Pulmonary artery endothelial cell (primary cell): ENCODE data around the gene RTTN. TPM values are rescaled to one million over a fixed set of nuclear protein-coding genes. Genes with fewer than 3 reads are reported as not detected.
"Not testable (repeated sequence)": the region's sequence is repeated elsewhere in the genome, so short reads cannot be mapped to it uniquely, and the experiment has no call there.

Experiments
- DNase-seq: peaks from one replicate; pipeline ENCODE4 v3.0.0-alpha.2; 2011; ENCODE audit warnings: low read depth, low spot score
- total RNA-seq: library from RNA; depleted of rRNA; stranded (reverse); fragments of >200 nt; gene quantifications from 2 replicates; pipeline ENCODE4 v1.2.3, GENCODE V29; 2014

Gene RTTN
- total RNA-seq, 1 donor from 2014 or later, result 10.6 TPM

DNA sequence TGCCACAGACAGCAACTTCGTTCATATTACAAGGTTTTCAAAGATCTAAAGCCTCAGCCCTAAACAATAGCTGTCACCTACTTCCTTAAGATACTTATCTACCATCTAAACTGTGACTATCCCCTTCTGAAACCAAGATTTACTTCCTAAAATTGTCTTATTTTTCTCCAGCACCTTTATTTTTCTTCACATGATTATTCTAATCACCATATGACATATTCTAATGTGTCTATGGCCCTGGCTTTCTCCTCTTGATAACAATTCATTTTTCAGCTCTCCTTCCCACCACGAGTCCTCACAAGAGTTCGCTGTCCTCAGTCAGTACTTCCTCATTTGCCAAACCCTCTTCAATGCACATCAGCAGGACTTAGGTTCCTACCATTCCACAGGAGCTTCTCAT, 53.9 kb downstream of the RTTN start:
- no peak for DNase-seq

DNA sequence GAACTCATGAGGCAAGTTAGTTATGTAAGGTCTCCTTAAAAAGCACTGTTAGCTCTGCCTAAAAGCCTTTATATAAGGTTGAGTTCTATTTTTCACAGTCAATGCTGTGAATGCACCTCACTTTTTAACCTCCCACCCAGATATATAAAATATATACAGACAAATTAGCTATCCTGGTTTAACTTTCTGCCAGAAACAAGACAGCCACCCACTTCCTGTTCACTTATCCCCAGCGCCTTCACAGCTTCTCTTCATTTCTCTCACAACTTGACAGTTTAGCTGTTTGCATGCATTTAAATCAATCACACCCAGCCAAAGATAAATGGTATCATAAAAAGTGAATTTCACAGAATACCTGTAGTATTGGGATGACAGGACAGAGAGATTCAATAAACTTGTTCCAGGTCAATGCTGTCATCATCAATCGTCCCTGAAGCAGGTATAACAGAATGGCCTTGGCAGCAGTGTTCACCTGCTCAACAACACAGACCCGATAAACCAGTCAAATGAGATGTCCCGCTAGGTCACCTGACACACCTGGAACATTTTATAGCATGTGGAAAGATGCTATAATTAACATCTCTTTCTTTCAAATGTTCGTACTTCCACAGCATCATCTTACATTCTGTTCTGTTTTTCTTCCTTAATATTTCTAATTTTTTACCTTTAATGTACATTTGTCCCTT, 55.7 kb downstream of the RTTN start:
- no peak for DNase-seq

DNA sequence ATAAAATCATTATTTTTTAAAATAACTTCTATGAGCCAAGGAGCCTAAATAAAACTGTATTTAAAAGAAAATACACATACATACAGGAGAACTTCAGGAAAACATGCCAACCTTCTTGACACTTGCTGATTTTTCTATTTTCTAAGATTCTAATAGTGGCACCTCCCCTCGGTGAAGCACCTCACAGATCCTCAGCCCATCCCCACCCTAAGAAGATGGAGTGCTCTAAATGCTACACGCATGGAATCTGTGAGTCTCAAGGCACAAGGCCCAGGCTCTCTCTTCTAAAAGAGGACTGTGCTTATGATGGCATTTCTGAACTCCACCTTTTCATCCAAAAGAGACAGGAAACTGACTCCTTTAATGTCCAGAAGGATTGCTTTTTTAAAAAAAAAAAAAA, 56.3 kb downstream of the RTTN start:
- DNase-seq, result no peak

DNA sequence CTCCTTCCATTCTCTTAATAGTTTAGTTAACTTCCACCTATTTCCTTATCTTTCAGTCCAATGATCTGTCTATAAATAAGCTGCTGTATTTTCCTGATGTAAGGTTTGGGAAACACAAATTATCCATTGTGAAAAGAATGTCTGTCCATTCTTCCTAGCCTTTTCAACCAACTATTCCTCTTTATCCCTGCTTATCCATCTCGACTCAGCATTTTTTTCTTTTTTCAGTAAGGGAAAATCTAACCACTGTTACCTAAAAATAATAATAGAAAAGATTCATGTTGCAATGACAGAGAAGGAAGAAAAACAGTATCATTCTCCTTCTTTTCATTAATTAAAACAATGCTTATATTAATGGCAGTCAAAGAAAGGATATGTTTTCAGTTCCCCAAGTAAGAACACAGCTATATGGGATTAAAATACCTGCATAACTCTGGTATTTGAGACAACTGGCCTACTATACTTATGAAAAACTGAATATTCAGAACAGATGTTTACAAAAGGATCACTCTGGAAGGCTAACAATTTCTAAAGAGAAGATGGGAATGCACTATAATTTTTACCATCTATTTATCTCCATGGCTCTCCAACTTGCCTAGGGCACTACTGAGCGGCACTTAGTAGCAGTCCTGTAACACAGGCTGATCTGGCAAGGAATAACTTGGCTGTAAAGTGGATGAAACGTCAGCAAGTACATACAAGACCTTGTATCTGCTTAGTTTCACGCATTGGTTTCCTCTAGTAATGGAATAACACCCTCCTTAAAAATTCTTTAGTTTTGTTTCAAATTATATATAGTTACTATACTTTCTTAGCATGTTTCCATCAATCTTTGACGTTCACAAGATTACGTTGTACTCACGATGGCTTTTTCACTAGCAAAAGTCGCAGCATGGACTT, 57.2 kb downstream of the RTTN start:
- DNase-seq, result no peak

DNA sequence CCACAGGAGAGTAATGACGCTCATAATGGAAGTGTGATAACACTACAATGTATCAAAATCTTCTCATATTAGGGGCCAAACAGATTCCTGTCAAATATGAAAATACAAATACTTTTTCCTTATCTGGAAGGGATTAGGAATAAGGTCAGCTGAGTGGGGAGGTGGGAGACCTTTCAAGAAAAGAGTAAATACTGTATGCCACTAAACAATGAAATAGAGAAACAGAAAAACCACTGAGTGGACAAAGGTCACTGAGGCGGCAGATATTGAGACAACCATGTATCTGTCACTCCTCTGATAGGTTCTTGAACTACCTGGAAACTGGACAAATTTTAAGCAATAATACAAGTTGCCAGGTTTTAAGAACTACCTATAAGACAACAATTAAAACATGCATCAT, 59.3 kb downstream of the RTTN start:
- DNase-seq, result no peak

DNA sequence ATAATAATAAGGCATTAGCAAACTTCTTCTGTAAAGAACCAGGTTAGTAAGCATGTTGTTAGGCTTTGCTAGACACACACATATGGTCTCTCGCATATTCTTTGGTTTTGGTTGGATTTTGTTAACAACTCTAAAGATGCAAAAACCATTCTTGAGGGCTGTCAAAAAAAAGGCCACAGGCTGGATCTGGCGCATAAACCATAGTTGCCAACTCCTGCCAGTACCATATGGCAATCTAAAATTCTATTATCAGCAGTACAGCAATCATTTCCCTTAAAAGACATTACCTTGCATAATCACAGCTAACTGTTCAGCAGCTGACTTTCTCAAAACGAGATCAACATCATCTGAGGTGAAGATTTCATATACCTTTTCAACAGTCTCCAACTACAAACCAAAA, 63.5 kb downstream of the RTTN start:
- no peak for DNase-seq

DNA sequence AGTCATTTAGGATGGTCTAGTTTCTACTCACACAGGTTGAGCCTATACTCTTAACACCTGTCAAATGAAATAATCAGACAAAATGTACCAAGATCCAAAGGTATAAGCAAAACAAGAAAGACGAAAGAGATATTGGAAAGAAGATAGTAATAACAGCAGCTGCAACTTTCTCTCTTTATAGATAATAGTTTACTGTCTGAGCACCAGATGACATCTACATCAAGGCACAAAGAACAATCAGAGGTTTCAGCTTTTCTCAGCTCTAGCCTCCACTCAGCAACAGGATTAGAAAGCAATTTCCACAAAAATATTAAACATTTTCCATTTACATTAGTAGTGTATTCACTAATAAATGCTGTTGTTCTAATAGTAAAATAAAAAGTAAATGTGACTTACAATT, 66.3 kb downstream of the RTTN start:
- DNase-seq, result no peak

DNA sequence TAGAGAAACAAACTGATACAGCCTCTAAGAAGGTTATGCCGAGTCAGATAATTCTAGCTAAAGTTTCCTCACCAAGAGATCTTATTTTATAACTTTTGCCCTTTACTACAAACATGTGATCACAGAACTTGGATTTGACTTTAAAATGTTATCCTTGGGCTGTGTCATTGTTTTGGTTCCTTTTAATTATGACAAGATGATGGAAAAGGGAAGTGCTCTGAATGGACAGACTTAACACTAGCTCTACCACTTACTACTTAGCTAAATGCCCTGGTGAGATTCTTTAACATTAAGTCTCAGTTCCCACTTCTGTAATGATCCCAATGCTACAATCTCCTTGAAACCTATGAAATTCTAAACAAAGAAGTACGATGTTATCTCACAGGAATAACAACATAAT, 69.9 kb downstream of the RTTN start:
- DNase-seq, result no peak

DNA sequence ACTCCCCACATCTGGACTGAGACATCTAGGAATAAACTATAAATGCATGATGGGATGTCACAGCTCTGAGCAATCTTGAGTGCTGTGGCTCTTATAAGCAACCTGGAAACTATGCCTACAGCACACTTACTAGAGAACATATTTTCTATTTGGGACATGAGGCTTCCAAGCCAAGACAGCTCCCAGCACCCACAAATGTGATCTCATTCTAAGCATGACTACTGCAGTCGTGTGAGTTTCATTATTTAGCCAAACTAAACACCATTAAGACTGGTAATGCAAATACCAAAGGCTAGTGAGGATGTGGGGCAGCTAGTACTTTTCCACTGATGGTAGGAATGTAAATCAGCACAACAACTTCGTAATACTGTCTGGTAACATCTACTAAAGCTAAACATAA, 72.5 kb downstream of the RTTN start:
- DNase-seq, result no peak

DNA sequence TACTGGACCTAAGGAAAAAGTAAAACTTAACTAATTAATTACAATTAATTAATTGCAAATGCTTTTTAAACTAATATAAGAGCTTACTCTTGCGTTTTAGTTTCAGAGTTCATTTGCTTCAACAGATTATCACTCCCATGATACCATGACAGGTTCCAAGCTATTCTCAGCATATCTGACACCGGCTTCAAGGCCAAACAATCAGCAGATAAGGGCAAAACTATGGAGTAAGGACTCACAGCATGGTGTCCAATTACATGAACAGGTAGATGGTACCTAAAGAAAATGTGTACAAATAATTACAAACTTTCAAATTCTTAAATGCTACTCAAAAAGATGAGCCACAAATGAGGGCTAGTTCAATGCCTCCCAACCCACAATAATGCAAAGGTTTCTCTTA, 77.2 kb downstream of the RTTN start:
- no peak for DNase-seq

DNA sequence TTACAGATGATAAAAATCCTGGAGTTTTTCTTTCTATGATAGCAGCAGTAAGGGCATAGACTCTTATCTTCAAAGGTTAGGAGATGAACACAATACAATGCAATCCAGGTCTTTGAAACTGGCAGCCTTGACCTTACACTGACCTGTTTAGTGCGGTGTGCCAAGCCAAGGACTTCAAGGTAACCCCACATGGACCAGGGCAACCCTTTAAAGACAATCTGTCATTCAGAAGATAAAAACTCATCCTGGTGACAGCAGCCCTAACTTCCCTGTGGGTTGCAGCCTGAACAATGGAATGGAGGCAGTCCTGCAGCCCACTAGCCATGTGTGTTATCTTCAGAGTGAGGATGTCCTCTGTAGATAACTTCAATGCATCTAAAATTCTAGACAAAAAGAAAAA, 78.1 kb downstream of the RTTN start:
- no peak for DNase-seq

DNA sequence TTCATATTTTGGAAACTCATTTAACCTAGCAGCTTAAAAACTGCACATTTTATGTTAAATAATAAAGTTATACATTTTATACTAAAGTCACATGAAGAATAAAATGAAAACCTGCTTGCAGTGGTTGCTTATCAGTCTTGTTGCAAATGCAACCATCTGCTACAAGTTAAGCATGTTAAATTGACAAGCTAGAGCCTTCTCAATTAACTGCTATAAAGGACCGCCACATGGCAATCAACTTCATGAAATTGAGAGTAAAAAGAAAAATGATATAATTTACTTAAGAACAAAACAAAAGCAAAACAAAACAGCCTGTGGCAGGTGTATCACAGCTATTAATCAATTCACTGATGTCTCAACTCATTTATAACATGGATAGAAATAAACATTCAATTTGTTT, 78.7 kb downstream of the RTTN start:
- DNase-seq, result no peak

DNA sequence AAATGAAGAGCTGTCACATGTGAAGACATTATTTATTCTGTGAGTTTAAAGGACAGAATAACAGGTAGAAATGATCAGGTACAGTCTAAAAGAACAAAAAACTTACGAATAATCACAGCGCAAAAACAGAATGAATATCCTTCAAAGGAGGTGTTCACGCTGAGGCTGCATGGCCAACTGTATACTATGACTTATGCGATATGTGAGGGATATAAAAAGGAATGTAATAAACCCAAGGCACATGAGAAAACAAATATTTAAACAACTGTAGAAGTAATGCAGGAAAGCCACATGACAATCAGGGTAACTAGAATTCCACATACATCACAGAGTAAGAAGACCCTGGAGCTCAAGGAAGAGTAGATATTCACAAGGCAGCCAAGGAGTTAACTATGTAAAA, 81.3 kb downstream of the RTTN start:
- DNase-seq, result no peak

DNA sequence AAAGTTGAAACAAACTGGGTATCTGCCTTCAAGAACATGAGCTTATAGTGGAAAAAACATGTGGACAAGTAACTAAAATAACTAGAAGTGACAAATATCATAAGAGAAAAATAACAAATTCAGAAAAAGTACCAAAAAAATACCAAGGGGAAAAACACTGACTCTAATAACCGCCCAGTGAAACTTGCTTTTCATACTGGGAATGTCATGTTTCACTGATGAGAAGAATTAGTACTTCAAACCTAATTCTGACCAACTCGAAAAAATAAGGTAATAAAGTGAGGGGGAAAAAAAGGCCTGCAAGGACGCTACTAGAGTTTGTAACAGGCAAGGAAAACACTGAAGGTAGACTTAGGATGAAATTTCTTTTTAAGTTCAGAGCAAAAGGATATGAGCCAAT, 83.6 kb downstream of the RTTN start:
- no peak for DNase-seq

DNA sequence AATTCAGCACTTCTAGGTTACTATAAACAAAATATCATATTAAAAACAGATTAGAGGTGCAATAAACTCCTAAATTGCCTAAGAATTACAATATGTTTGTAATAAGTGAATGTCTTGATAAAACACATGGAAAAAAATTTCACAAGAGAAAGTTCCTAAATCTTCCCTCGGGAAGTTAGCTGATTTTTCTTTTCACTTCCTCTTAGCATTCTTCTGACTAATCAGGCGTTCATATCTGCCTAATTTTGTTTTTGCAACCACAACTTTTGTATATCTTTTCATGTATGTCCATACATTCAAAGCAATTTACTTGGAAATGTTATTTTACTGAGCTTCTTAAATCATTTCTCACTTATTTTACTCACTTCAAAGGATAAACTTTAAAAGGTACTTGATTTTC, 88.5 kb downstream of the RTTN start:
- DNase-seq, result no peak

DNA sequence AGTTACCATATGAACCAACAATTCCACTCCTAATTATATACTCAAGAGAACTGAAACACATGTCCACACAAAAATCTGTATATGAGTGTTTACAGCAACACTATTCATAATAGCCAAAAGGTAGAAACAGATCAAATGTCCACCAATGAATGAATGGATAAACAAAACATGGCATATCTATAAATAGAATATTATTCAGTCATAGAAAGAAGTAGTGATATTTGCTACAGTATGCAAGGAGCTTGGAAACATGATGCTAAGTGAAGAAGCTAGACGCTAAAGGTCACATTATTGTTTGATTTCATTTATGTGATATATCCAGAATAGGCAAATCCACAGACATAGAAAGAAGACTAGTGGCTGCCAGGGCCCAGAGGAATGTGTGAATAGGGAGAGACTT, 92.0 kb downstream of the RTTN start:
- no peak for DNase-seq

DNA sequence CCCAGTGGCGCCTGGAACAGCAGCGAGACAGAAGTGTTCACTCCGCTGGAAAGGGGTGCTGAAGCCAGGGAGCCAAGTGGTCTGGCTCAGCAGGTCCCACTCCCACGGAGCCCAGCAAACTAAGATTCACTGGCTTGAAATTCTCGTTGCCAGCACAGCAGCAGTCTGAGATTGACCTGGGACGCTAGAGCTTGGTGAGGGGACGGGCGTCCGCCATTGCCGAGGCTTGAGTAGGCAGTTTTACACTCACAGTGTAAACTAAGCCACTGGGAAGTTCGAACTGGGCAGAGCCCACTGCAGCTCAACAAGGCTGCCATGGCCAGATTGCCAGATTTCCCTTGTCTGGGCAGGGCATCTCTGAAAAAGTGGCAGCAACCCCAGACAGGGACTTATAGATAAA, 94.8 kb downstream of the RTTN start:
- no peak for DNase-seq

DNA sequence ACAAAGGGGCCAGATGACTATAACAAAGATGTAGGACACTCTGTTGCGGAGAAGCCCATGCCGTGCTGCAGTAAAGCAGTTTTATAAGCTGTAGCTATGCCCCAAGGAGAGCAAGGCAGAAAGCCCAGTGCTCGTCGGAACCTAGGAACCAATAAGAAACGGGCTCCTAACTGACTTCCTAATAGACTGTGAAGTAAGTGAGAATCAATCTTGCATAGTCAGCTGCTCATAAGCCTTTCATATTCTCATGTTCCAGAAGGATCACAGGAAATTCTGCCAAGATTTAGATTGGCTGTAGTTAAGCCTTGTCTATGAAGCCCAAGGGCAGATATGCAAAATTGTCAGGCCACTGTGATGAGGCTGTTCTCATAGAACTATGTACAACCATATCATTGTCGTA, 98.4 kb downstream of the RTTN start:
- no peak for DNase-seq

DNA sequence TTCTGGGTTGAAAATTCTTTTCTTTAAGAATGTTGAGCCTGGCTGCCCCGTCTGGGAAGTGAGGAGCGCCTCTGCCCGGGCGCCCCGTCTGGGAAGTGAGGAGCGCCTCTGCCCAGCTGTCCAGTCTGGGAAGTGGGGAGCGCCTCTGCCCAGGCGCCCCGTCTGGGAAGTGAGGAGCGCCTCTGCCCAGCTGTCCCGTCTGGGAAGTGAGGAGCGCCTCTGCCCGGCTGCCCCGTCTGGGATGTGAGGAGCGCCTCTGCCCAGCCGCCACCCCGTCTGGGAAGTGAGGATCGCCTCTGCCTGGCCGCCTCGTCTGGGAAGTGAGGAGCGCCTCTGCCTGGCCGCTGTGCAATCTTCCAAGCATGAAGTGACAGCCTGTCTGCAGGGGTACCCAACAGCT, 102.6 kb downstream of the RTTN start:
- not testable (repeated sequence) for DNase-seq

DNA sequence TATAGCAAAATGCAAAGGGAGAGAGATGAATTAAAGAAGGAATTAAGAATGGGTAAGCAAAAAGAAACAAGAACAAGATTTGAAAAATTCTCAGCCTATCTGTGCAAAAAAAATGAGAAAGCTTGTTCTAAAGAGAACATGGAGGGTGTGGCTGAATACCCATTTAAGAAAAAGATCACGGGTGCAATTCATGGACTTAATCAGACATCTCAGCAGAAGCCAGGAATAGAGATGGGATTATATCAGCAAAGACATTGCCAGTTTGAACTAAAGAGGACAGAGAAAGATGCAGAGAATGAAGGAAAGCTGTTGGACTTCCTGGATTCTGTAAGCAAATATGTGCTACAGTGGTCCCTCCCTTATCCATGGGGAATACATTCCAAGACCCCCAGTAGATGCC, 115.6 kb downstream of the RTTN start:
- DNase-seq, result no peak

DNA sequence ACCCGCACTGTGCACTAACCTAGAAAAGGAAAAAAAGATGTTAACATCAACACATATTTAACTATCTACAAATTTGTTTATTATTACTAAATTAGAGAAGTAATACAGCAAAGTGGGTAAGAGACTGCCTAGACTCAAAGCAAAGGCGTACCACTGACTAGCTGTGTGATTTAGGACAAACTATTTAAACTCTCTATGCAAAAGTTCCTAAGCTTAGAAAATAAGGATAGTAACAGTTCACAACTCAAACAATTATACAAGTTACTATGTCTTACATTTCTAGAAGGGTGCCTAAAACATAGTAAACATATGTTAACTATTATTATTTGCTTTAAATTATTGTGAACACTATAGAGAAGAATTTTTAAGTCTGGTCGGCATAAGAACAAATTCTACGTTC, 119.4 kb downstream of the RTTN start:
- DNase-seq, result no peak

DNA sequence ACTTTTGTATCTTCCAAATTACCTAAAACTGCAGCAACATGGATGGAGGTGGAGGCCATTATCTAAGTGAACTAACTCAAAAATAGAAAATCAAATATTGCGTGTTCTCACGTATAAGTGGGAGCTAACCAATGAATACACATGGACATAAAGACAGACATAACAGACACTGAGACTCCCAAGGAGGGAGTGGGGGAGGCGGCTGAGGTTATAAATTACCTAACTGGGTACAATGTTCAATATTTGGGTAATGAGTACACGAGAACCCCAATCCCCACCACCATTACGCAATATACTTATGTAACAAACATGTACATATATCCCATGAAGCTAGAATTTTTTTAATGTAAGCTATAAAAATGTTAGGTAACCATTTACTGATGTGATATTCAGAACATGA, 119.8 kb downstream of the RTTN start:
- no peak for DNase-seq

DNA sequence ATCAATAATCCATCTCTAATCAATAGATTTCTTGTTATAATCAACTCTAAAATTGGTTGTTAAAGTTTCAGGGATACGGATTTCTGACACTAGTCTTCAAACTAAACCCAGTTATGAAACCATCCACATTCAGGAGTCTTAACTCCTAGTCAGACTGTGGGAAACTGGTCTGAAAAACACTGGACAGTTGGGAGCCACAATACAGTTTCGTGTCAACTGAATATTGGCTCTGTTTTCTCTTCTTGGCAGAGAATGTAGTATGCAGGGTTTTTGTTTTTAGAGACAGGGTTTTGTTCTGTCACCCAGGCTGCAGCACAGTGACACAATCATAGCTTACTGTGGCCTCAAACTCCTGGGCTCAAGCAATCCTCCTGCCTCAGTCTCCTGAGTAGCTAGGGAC, 123.1 kb downstream of the RTTN start:
- no peak for DNase-seq
